GM21723 (cell line): ENCODE results near the gene PHACTR2.
"Not testable (repeated sequence)": the region's sequence is repeated elsewhere in the genome, so short reads cannot be mapped to it uniquely, and the experiment has no call there.

ENCODE experiments used
- ATAC-seq: cut with Tn5 transposase; IDR thresholded peaks from one replicate; pipeline ENCODE4 v1.9.1; 2021; ENCODE audit warnings: mild to moderate bottlenecking, moderate library complexity; ENCODE audit not compliant: unreplicated experiment

Gene PHACTR2

GRCh38 chr6:143761074-143761473, 83.3 kb downstream of the PHACTR2 start:
- ATAC-seq: no peak

- no peak for ATAC-seq
Observed at GRCh38 chr6:143762126-143762525, 84.4 kb downstream of the PHACTR2 start.

DNA sequence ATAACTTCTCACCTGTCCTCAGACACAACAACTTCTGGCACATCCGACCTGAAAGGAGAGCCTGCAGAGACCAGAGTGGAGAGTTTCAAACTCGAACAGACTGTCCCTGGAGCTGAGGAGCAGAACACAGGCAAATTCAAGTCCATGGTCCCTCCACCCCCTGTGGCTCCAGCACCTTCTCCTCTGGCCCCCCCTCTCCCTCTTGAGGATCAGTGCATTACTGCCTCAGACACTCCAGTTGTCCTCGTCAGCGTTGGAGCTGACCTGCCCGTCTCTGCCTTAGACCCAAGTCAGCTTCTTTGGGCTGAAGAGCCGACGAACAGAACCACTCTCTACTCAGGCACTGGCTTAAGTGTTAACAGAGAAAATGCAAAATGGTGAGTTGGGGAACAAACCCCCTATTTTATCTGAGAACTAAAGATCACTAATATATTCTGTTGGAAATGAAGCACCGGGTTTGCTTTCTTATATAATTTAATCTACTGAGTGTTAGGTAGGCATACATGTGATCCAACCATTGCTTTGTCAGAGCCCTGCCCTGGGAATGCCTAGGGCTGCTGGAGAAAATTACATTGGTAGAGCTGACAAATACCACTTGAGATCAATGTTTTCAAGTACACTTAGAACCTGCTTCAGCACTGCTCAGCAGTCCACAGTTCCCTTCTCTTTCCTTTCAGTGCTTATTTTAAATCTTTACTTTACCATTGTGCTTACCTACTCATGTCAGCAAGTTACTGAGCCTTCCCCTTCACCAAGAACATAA, 87.8 kb downstream of the PHACTR2 start:
- ATAC-seq: no peak

DNA sequence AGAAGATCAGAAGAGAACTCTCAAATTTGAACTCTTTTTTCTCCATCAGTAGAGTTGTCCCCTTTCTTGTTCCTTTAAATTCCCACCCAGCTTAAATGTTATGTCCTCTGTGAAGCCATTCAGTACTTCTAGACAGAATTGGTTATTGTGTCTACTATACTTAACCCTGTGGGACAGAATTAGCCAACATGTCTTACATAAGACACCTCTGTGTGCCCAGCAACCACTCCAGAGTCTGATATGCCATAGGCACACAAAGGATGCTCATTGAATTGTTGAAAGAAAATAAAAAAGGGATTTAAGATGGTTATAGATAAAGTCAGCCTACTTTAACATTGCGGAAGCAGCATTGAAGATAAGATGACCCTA, 88.4 kb downstream of the PHACTR2 start:
- ATAC-seq: no peak

DNA sequence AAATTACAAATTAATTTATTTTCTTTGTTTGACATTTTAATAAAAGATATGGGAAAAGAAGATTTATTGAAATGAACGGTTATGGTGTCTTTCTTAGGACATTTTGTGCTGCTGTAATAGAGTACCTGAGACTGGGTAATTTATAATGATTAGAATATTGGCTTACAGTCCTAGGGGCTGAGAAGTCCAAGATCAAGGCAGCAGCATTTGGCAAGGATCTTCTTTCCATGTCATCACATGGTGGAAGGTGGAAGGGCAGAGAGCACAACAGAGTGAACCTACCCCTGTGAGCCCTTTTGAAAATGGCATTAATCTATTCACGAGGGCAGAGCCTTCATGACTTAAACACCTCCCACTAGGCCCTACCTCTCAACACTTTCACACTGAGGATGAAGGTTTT, 89.7 kb downstream of the PHACTR2 start:
- no peak for ATAC-seq

GRCh38 chr6:143772116-143773086, 94.6 kb downstream of the PHACTR2 start:
- no peak for ATAC-seq

DNA sequence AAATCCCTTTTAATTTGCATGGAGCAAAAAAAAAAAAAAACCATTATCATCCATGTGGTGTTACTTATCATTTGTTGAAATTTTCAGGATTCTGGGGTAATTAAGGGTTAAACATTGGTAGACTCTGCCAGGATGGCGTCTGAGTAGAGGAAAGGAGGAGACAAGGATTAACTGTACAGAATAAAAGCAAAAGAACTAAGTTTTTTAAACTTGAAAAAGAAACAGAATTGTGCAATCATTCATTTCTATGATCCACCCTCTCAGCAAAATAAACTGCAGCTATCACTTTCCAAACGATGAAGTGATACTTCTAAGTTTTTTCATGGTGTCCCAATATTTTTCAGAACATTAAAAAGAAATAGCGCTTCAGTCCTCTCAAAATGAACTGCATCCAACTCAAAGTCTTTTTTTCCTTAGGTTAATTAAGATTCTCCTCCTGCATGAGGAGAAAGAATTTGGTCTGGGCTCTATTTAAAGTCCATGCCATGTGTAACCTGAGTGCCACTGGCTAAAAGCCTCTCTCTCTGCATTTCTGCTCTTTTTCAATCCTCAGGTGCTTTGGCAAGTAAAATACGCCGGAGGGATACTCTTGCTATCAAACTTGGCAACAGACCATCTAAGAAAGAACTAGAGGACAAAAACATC, 95.9 kb downstream of the PHACTR2 start:
- ATAC-seq: no peak

DNA sequence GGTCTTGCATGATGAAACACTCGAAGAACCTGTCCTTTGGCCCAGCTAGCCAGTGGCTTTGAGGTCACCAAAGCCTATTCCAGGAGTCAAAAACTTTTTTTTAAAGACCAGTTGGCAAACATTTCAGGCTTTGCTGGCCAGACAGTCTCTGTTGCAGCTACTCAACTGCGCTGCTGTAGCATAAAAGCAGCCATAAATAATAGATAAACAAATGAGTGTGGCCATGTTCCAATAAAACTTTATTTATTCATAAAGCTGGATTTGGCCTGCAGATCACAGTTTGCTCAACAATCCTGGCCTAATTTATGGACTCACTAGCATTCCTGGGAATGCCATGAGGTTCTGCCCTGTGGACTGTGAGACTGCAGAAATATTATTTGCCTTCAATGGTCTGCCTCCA, 96.6 kb downstream of the PHACTR2 start:
- ATAC-seq: no peak

DNA sequence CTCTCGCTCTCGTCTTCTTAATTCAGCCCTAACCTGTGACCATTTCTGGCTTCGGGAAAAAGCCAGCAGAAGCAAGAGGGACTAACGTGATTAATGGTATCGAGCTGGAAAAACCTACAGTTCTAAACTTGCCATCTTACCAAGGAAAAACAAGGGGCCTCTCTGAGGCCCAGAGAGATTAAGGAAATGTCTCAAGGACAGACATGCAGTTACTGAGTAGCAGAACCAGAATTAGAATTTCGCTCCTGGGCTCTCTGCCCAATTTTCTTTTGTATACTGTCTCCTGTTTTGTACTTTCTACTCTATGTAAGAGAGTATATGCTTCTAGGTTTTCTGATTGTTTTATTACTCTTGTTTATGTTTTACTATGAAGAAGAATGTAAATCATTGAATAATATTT, 97.6 kb downstream of the PHACTR2 start:
- no peak for ATAC-seq

DNA sequence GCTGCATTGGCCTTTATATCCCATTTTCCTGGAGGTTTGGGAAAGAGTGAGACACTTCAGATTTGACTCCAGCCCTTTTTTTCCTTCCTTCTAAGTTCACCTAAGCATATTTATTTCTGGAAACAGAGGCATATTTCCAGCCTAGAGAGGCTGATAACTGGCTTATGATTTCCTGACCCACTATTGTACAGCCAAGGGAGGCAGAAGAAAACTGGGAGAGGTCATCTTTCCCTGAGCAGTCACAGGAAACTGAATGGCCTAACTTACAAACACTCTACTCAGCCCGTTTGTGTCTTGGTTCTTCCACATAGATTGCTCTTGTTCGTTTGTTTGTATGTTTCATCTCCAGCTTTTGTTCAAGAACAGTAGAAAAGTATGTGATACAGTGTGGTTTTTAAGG, 101.2 kb downstream of the PHACTR2 start:
- no peak for ATAC-seq

DNA sequence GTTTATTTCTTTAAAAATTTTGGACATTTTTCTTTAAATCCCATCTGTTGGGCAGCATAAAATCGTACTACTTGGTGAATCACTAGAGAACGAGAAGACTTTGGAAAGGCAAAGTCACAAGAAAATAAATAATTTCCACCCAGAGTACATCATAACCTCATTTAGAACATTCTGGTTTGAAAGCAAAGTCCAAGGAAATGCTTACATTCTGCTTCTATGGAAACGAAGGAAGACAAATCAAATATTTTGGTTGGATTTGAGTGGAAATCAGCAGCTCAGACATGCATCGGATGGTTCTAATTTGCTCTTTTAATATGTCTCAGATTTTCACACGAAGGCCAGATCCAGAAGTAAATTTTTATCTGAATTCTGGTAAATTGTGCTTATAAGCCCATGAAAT, 104.7 kb downstream of the PHACTR2 start:
- no peak for ATAC-seq

GRCh38 chr6:143783077-143783476, 105.3 kb downstream of the PHACTR2 start:
- ATAC-seq: no peak

DNA sequence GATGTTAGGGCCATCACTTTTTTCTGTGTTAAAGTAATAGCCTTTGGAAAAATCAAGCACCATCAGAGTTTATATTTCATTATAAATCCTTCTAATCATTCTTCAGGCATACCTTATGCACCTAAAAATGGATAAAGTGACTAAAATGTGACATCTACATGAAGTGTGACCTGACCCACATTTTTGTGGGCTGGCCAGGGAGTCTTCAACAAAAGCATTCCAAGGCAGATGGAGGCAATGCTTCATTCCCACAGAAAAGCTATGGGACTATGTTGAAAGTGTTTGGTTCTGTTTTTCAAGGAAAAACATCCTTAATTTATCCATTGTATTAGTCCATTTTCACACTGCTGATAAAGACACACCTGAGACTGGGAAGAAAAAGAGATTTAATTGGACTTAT, 106.6 kb downstream of the PHACTR2 start:
- no peak for ATAC-seq

- ATAC-seq: not testable (repeated sequence)
Observed at GRCh38 chr6:143786371-143786770, 108.6 kb downstream of the PHACTR2 start.

DNA sequence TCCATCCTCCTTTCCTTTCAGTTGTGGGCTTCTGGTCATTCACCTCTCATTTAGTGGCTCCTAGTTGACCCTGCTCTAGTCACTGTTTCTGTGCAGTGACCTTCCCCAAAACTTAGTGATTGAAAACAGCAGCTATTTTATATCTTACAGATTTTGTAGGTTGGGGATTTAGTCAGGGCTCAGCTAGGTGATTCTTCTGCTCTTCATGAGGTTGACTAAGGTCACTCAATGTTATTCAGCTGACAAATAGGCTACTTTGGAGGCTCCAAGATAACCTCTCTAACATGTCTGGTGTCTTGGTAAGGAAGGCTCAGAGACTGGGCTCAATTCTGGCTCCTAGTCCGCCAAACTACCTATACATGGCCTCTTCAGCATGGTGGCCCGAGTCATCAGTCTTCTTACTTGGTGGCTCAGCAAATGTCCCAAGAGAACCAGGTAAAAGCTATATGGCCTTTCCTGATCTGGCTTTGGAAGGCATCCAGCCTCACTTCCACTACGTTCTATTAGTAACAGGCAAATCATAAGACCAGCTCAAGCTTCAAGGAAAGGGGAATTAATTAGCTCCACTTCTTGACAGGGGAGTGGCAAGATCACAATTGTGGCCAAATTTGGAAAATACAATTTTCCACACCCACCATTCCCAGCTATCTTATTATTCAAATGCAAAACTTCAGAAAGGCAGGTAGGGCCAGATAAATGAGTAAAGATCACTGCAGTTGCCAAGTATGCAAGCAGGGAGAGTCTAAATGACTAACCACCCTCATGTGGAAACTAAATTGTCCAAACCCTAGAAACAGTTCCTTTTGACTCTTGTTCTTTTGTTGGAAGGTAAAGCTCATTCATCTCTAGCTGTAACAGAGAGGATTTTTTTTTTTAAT, 114.9 kb downstream of the PHACTR2 start:
- no peak for ATAC-seq

DNA sequence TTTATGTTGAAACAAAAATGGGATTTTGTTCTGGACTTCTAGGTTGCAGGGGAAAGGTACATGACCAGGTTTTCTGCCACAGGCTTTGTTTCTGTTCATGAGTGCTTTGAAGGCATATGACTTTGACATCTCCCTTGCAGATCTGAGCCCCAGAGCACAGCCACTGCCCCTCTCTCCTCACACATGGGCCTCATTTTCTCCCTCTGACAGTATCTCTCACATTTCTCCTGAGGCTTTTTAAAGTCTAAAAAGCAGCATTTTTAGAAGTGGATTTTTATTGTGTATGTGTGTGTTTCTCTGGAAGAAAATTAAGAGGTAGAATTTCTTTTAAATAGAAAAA, 115.5 kb downstream of the PHACTR2 start:
- ATAC-seq: no peak

GRCh38 chr6:143796551-143796950, 118.8 kb downstream of the PHACTR2 start:
- ATAC-seq: not testable (repeated sequence)

- not testable (repeated sequence) for ATAC-seq
Observed at GRCh38 chr6:143798487-143798886, 120.7 kb downstream of the PHACTR2 start.

DNA sequence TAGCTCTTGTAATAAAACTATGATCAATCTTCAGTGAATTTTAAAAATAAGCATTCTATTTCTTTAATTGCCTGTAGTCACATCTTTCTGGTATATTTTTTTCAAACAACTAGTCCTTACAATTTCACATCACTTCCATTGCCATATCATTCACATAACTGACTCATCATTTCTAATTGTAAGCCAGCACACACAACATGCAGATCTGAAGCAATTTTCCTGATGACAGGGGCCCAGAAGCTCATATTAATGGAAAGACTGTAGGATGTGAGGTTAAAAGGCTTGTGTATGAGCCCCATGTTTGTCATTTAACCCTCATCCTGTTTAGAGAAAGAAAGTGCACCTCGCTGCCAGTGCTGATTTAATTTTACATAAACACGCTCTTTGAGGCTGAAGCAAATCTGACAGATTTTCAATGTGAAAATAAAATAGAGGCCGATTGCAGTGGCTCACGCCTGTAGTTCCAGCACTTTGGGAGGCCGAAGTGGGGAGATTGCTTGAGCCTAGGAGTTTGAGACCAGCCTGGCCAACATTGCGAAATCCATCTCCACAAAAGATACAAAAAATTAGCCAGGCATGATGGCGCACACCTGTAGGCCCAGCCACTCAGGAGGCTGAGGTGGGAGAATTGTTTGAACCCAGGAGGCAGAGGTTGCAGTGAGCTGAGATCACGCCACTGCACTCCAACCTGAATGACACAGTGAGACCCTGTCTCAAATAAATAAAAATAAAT, 125.2 kb downstream of the PHACTR2 start:
- no peak for ATAC-seq
